Measurements from ENCODE around the gene ANXA8.
"Not testable (repeated sequence)": the region's sequence is repeated elsewhere in the genome, so short reads cannot be mapped to it uniquely, and the experiment has no call there.

Gene ANXA8

DNA sequence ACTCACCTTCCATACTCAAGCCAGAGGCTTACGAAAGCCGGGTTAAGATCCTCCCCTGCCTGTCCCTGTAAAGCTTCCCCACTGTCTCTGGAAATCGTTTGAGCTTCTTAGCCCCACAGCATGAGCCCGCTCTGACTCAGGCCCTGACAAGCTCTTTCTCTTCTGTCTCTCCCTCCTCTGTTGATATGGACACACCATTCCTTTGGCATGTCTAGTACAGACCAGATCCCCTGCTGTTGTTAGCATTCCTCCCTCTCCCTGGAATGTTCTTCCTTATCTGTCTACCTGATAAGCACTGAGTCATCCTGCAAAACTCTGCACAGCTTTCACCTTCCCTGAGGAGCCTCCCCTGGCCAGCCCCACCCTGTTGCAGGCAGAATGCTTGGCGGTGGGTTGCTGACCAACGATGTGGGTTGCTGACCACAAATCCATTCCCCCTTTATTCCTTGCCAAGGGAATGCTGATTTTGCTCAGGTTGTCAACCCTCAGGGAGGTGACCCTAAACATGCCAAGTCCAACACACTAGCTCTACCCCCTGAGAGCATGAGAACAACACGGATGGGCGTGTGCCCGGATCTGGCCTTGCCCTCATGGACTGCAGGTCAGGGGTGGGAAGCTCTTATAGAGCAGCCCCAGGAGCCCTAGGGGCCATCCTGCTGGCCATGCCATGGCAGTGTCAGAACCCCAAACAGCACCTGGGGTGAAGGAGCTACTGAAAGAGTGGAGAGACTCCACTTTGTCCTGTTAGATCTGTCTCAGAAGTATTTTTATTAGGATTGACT lies 21.1 kb downstream of the ANXA8 start:
- DNase-seq = not testable (repeated sequence)

DNA sequence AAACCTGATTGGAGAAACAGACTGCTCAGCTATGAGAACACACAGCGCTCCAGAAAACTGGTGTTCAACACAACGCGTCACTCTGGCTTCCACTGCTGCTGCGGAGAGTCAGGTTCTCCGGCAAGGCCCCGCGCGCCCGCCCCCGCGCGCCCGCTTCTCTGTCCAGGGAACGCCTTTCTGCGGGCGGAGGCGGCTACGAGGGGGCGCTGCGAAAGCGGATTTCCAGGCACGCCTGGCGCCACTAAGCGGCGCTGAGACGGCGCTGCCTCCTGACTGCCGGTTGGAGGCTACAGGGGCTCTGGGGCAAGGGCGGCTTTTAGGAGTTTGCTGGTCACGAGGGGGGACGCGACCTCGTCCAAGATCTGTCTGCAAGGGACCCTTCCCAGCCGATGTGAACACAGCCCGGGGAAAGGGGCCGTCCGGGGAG lies 22.6 kb downstream of the ANXA8 start:
- DNase-seq = not testable (repeated sequence)

DNA sequence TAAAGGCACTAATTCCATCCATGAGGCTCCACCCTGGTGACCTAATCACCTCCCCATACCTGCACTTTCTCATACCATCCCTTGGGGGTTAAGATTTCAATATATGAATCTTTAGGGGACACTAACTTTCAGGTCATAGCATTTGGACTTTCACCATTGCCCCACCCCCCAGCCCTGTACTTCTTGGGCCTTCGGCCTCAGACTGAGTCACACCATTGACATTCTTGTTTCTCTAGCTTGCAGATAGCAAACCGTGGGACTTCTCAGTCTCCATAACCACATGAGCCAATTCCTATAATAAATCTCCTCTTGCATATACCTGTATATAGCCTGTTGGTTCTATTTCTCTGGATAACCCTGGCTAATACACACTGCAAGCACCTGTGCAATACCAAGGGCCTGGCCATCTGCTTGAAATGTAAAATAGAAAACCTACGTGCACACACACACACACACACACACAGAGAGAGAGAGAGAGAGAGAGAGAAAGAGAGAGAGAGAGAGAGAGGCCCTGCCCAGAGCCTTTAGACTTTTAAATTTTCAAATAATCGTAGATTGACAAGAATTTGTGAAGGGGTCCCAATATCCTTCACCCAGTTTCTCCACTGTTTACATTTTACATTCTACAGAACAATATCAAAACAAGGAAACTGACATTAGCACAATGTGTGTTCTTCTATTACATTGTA lies 25.3 kb downstream of the ANXA8 start:
- no peak for DNase-seq

DNA sequence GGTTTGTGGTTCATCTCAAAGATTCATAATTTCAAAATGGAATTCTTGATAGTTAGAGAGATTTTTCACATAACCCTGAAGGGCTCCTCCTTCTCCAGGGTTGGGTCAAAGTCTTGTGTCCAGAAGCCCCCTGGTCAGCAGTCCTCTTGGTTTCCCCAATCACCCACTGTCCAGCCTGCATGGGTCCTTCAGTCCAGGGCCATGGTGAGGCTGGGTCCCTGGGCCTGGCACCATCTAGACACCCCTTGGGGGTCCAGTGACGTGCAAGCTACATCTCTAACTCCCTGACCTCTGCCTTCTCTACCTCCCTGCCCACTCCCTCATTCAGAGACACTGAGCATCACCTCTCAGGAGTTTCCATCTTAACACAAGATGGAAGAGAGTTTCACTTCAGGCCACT lies 26.1 kb downstream of the ANXA8 start:
- DNase-seq = no peak

DNA sequence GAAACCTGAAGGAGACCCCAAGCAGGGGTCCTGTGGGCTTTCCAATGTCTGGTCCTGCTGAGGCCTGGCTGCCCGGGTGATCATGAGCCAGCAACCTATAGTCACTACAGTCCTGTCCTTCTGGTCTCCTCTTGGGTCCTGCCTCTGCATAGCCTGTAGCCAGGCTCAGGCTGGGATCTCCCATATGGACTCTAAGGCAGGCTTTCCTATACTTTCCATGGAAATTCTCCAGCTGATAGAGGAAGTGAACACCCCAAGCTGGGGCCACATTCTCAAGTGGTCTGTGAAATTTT lies 26.4 kb downstream of the ANXA8 start:
- DNase-seq = no peak

DNA sequence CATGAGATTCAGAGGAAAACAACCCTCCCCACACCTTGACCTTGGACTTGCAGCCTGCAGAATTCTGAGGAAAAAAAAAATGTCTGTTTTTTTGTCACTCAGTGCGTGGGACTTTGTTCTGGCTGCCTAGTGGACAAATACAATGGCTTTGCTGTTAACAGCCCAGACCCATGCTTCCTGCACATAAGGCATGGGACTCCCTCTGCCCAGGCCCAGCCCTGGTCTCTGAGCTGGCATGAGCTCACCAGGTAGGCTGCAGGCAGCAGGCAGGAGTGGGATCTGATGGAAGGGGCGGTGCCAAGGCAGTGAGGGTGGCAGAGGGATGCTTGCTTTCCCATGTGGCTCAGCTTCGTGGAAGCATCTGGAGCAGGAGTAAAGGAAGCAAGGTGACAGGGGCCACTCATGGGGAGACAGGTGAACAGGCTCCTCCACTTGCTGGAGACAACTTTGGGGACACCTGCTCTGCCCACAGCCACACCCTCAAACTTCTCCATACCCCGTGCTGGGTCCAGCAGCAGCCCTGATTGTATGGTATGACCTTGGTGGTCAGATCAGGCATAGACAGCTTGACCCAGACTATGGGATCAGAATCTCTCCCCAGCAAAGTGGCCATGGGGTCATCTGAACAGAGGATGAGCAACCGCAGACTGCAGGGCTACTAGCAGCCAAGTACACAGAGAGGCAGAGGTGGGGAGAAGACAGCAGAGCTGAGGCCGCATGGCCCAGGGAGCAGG lies 27.0 kb downstream of the ANXA8 start:
- no peak for DNase-seq

DNA sequence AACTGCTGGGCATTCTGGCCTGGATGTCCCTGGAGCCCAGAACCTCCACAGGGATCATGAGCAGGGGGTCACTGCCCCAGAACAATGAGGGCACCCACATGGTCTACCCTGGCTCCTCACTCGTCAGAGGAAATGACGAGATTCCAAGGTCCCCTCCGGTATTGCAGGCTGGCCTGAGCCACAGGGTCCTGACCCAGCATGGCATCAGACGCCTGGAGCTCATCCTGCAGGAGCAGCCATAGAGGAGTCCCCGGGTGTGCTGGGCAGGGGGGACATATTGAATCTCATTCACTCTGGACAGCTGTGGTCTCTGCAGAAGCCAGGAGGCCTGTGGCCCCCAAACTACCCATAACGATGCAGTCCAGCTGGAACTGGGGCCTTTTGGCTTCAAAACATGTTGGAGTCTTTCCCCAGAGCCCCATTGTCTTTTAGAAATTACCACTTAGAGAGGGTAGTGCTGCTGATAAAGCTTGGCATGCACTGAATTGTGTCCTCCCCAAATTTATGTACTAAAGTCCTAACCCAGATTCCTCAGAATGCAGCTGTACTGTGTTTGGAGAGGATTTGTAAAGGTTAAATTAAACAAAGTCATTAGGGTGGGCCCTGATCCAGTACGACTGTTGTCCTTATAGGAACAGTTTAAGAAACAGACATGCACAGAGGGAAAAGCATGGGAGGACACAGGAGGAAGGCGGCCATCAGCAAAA lies 27.7 kb downstream of the ANXA8 start:
- DNase-seq = no peak

DNA sequence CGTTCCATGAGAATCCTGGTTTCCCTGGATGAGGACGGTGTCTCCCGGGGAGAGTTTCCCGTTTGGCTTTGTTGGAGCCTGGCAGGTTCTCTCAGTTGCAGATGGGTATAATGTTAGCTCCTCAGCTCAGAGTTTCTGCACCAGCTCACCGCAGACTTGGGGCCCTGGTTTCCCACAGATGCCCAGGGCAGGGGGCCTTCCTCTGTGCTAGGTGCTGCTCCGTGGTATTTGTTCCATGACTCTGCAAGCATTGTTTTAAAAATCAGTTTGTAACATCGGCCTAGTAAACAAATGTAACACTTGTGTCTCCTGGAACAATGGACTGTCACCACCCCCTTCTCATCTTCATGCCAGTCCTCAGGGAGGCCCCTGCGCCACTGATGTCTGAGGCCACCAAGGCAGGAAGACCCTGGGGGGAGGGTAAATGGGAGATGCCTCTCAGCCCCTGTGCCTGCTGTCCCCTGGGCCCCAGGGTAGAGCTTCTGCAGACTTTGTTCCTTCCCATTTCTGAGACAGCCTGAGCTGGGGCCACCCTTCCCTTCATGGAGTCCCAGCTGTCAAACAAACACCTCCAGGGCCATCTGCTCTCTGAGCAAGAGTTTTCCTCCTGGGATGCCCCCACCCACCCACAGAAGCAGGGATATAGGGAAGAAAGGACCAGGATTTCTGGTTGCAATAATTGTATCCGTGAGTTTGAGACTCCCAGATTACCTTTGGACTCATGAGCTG lies 28.4 kb downstream of the ANXA8 start:
- not testable (repeated sequence) for DNase-seq

DNA sequence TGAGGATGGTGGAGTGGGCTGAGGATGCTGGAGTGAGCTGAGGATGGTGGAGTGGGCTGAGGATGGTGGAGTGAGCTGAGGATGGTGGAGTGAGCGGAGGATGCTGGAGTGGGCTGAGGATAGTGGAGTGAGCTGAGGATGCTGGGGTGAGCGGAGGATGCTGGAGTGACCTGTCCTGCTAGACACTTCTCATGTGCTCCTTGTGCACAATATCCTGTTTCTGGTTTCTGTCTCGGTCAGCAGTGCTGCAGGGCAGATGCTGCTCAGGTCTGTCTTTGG lies 29.2 kb downstream of the ANXA8 start:
- DNase-seq = no peak

DNA sequence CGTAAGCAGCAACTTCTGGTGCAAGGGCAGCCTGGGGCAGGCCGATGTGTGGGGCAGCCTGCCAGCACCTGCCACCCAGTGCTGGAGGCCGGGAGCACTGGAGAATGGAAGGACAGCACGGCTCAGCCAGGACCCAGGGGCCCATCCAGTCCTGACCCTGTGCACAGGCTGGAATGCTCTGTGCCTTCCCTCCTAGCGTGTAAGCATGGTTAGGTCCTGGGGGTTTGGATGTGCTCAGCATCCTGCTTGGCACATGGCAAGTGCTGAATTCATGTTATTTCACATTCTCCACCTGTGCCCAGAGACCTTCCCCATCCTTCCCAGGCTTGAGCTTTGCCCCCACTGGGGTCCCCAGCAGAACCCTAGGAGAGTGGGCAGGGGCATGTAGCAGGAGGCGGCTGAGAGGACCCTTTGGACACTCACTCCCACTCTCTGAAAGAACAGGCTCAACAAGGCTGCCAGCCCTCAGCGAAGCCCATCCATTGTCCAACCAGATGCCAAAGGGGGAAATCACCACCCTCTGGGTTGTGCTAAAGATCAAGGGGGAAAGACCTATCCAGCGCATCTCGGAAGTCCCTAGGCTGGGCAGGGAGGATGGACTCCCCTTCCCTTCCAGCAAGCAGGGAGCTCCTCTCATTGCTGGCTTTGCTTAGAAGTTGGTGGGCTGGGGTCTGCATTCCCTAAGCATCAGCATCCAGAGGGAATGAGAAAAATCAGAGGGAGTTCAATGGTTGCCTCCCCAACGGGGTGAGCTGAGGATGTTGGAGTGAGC lies 29.7 kb downstream of the ANXA8 start:
- DNase-seq = no peak

DNA sequence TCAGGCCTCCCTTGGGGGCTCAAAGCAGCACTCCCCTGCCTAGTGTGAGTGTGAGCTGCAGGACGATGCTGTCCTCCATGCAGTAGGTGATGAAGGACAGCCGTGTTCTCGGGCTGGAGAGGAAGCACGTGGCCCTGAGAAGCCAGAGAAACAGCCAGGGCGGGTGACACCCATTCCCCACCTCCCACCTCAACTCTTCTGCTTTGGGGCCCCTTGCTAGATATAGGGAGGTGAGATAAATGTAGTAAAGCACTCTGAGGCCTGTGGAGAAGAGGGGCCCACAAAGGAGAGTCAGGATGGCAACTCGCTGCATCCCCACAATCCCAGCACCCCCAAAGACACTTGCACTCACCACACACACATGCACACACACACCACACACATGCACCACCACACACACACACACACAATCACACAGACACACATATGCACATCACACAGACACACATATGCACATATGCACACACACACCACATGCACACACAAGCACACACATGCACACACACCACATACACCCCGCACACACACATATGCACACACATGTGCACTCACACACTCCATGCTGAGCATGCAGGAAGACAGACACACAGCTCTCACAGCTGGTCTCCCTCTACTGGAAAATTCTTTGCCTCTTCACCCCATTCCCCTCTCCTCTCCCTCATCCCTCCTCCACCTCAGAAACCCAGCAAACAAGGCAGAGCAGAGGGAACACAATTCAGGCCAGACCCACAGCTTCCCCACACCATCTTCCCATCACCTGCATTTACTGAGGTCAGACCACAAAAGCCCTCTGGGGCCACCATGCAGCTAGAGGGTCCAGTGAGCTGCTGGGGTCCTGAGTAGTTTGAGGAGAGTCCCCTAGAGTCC lies 30.5 kb downstream of the ANXA8 start:
- no peak for DNase-seq

DNA sequence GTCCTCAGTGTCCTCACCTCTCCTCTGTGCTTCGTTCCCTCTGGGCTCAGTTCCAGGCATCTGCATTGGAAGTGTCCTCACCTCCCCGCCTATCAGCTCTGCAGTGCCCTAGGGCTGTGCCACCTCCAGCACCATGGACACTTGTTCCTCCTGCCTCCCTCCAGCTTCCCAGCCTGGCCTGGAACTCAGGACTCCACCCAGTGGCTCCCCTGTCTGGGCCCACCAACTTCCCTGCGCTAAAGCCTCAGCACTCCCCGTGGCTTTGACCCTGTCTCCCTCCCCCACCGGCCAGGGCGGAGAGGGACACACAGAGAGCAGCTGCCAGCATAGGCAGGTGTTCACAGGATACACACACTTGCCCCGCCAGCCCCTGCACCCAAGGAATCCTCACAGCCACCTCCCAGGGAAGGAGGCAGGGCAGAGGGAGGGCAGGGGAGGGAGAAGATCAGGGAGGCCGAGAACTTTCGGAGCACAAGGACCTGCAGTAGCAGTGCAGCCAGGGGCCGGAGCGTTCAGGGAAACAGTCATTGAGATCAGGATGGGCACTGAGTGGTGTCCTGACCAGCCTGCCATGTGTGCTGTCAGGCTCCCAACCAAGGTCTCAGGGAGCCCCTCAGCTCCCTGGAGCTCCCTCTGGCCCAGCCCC lies 31.3 kb downstream of the ANXA8 start:
- DNase-seq = no peak

DNA sequence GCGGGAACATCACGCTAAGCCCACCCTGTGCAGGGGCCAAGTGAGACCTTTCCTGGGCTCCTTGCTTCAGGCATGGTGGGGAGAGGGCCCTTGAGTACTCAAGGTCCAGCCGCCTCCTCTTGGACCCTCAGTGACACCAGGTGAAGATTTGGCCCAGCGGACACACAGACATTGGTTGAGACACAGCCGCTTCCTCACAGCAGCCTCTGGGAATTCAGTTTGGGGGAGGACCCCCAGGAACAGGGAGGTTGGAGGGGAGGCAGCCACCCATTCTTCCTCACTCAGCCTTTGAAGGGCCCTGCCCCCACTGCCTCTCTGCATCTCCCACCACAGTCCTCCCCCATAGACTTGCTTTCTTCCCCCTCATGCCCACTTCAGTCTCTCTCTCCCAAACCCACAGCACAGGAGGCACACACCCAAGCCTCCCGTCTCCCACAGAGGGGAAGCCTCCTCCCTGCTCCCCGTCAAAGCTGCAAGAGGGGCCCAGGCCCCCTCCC lies 31.9 kb downstream of the ANXA8 start:
- DNase-seq = no peak

DNA sequence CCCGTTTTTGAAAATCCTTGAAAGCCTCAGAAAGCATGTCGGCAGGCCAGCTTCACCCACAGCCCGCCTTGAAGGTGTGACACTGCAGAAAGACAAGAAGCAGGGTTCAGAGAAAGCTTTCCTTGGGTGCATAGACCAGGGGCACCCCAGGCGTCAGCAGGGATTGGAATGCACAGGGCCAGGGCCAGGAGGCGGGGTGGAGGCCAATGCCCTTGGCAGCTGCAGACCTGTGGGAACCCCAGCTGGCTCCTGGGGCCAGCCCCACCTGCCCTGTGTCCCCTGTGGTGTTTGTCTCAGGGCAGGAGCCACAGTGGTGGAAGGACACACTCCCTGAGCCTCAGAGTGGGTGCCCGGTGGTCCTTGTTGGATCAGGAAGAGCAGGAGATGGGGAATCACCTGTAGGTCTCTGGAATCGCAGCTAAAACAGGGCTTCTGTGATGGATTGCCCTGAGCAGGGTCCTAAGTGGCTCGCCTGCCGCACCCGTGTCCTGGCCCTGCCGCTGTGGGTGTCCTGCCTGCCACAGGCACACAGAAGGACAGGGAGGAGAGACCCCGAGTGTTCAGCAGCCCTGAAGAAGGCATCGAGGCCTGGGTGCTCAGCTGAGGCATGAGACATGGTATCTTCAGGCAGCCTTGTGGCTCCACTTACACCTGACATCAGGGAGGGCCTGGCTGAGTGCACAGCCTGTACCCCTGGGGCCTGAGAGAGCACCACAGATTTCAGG lies 32.5 kb downstream of the ANXA8 start:
- DNase-seq = no peak

DNA sequence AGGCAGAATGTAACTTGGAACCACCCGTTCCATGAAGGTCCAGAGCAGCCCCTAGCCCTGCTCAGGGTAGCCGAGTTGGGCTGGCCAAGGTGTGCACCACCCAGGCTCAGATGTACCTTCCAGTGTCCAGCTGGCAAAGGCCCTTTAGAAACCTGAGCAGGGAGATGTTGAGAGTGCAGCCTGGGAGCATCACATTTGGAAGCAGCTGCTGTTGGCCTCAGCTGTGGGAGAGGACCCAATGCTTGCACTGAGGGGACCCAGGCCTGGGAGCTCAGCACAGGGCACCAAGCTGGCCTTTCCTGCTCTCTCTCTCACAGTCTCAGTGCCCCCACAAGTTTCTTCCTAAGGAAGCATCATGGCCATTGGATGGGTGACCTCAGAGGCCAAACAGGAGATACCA lies 33.5 kb downstream of the ANXA8 start:
- DNase-seq = no peak

DNA sequence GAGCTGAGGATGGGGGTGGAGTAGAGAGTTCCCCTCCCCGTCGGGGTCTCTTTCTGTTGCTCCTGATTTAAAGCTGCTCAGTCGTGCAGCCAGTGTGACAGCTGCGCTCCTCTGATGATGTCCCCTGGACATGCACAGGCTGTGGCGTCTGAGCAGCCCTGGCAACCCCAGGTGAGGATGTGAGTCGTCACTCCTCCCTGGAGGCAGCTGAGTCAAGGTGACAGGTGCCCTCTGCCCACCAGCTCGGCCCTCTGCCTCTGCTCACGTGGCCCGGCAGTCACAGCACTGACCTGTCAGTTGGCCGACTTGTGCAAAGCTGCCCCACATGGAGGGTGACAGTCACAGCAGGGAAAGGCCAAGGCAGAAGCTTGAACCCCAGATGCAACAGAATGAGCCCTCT lies 33.9 kb downstream of the ANXA8 start:
- DNase-seq = no peak

DNA sequence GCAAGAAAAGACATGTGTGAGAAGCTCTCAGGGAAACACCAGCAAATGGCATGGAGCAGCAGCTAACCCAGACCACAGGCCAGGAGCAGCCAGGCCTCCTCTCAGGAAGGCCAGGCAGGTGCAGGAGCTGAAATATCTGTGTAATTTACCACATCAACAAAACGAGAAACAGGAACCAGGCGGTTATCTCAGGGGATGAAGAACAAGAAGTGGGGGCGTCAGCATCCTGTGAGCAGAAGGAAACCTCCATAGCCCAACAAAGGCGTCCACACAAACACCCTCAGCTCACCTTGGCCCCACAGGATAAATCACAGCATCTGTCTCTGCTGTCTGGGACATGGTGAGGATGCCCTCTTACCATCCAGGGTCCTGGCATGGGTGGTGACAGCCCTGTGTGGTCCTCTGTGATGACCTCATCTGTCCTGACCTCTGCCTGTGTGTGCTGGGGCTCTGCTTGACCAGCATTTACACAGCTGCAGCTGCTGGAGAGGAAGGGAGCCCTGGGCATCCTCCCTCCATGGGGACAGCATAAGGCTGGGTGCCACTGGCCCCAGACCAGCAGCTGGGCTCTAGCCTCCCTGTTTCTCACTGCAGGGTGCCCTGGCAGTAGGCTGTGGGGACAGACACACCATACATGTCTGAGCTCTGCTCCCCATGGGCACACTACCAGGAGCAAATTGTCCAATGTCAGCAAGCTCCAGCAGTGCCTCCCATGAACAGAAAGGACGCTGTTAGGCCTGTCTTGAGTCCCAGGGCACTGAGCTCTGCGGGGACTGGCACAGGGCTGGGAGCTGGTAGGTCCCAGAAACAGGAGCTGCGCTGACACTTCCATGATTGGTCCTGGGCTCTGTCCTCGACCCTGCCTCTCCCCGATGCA lies 34.6 kb downstream of the ANXA8 start:
- no peak for DNase-seq

DNA sequence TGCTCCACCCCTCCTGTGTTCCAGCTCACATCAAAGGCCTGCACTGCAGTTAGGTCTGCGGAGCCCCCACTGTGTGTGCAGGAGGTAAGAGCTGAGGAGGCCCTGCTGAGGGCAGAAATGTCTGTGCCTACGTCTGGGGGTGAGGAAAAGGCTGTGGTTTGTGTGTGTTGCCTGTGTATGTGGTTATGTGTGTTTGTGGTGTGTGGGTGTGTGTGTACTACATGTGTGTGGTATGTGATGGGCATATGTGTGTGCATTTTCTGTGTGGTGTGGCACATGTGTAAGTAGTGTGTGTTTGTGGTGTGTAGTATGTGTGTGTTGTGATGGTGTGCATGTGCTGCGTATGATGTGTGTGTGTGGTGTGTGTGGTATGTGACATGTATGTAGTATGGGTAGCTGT lies 36.2 kb downstream of the ANXA8 start:
- no peak for DNase-seq

DNA sequence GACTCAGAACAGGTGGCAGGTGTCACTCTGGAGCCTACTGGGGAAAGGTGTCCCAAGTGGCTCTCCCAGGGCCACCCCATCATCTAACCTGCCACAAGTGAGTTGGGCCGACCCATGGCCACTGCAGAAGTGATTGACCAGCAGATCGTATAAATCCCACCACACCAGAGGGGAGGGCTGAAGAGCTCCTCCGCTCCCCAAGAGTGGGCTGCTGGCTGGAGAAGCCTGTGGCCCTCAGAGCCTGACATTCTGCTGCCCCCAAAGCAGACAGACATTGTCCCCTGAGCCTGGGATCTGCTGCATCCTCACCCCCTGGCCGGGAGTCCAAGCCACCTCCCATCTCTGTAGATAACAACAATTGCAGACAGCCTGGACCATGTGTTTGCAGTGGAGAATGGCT lies 36.7 kb downstream of the ANXA8 start:
- DNase-seq = no peak

Measured in COR-L47 (cell line).